ENCODE results near the gene EVA1C.

DNA sequence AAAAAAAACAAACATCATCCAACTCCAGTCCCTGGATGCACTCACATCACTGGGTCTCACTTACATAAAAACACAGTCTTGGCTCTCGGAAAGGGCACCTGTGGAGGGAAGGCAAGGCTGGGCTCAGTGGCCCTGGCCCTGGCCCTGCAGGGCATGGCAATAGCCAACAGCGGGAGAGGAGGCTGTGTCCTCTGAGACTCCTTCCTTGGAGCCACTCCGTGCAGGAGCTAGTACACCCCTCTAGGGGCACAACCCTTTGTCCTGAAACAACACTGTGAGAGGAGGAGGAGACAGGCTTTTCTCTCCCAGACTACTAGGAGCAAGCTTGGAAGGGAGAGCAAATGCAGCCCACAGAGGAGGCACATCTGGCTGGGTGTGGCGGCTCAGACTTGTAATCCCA lies 47.7 kb upstream of the EVA1C start:
- TF ChIP-seq, protein P1, sequence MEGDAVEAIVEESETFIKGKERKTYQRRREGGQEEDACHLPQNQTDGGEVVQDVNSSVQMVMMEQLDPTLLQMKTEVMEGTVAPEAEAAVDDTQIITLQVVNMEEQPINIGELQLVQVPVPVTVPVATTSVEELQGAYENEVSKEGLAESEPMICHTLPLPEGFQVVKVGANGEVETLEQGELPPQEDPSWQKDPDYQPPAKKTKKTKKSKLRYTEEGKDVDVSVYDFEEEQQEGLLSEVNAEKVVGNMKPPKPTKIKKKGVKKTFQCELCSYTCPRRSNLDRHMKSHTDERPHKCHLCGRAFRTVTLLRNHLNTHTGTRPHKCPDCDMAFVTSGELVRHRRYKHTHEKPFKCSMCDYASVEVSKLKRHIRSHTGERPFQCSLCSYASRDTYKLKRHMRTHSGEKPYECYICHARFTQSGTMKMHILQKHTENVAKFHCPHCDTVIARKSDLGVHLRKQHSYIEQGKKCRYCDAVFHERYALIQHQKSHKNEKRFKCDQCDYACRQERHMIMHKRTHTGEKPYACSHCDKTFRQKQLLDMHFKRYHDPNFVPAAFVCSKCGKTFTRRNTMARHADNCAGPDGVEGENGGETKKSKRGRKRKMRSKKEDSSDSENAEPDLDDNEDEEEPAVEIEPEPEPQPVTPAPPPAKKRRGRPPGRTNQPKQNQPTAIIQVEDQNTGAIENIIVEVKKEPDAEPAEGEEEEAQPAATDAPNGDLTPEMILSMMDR (conservative IDR thresholded peaks at IDR 0.05; ENCODE audit: low read depth, low read length) = no peak
- TF ChIP-seq EZH2 (IDR thresholded peaks at IDR 0.05; ENCODE audit: low read length, unreplicated experiment) = no peak
